Adrenal gland (tissue), 12 donors: Measurements from ENCODE around the gene FUT7. TPM values are rescaled to one million over a fixed set of nuclear protein-coding genes. Genes with fewer than 3 reads are reported as not detected.

ENCODE experiments used
- DNase-seq, 7 donors: peaks; one replicate each; pipeline ENCODE4 v3.0.0-alpha.2; 2019 to 2020
- H3K27ac ChIP-seq, 5 donors: fragments of 200-600 bp; sonication (generic) in 4 of 5; 1 replicate in 3 of 5; 2 replicates in 2 of 5; pipeline versions ENCODE4 v1.5.1 to v1.8.0; 2016 to 2020; ENCODE audit warnings: mild to moderate bottlenecking in 1 of 5
- H3K27me3 ChIP-seq: fragments of 200-600 bp; 2 replicates; pipeline ENCODE4 v1.8.0; 2021
- H3K36me3 ChIP-seq, 2 donors: fragments of 200-600 bp; replicated peaks in 1 of 2; 1 replicate in 1 of 2; 2 replicates in 1 of 2; pipeline versions ENCODE4 v1.5.1 to v1.8.0; 2018 to 2022
- H3K4me1 ChIP-seq, 2 donors: fragments of 200-600 bp; replicated peaks in 1 of 2; 1 replicate in 1 of 2; 2 replicates in 1 of 2; pipeline versions ENCODE4 v1.5.1 to v1.8.0; 2018 to 2021
- H3K4me3 ChIP-seq, 4 donors: fragments of 200-600 bp; sonication (generic) in 3 of 4; one replicate each; pipeline ENCODE4 v1.5.1; 2016 to 2018
- H3K9me3 ChIP-seq, 3 donors: fragments of 200-600 bp; sonication (generic) in 1 of 3; replicated peaks in 1 of 3; 1 replicate in 2 of 3; 2 replicates in 1 of 3; pipeline versions ENCODE4 v1.5.1 to v1.8.0; 2016 to 2021
- CTCF ChIP-seq, 6 experiments: fragments of 450-650 bp in 4 of 6; fragments of 200-600 bp in 2 of 6; sonication (generic) in 1 of 6; IDR thresholded peaks; 1 replicate in 5 of 6; 2 replicates in 1 of 6; pipeline versions ENCODE4 v1.5.1 to v1.8.0; 2016 to 2021; ENCODE audit warnings: antibody characterized with exemption in 6 of 6, mild to moderate bottlenecking in 2 of 6, moderate library complexity in 1 of 6
- POLR2A ChIP-seq, 2 donors: fragments of 450-650 bp; IDR thresholded peaks; one replicate each; pipeline ENCODE4 v1.6.1; 2017; ENCODE audit warnings: antibody characterized with exemption in 2 of 2, mild to moderate bottlenecking in 2 of 2, moderate library complexity in 1 of 2
- WGBS, 4 donors: extraction: QIAGEN DNeasy Blood & Tissue Kit in 2 of 4; methylation state at CpG; one replicate each; pipeline versions ENCODE4 v1.1.5 to v1.1.7; 2013 to 2017; 5-methylcytosine and 5-hydroxymethylcytosine counted together
- intact Hi-C, 2 donors: fragments of 100-400 bp; cut with DNase I; formaldehyde crosslinking; loops; one replicate each; pipeline versions ENCODE4 v1.14.1 to v1.15.0; 2022 to 2023
- polyA plus RNA-seq, 3 donors: library from polyadenylated mRNA; stranded (reverse); fragments of 200-250 nt in 2 of 3; fragments of 350-450 nt in 1 of 3; fragmentation: Illumina TruSeq in 1 of 3; extraction: RNeasy Lipid Tissue Mini Kit (QIAGEN cat#74804) in 1 of 3; gene quantifications; one replicate each; pipeline ENCODE4 v1.2.3, GENCODE V29; 2013 to 2014
- total RNA-seq, 9 donors: library from RNA; depleted of rRNA in 4 of 9; stranded (reverse); fragments of >200 nt in 4 of 9; fragments of 120-200 nt in 1 of 9; fragmentation: NEBNext Ultra II Directional in 1 of 9; extraction: Animal tissue kit (Norgen Biotek cat#: 25700) in 1 of 9; gene quantifications; one replicate each; pipeline versions ENCODE4 v1.1.0 to v1.2.4, GENCODE V29; 2013 to 2023
- donor health status: healthy with polysubstance abuse.
- donor health status: Bipolar disorder and iron deficiency.
- donor health status: DM: yes; HTN: yes; CAD: no.
- donor health status: DM: no; HTN: no; CAD: no.
- donor health status: DM: no; HTN: no; CAD: no.
- donor health status: DM: yes; HTN: yes; CAD: no.

Gene FUT7
- total and polyA plus RNA-seq, 12 donors = 0.11 to 0.69 (median 0.17) TPM; not detected in 5

DNA sequence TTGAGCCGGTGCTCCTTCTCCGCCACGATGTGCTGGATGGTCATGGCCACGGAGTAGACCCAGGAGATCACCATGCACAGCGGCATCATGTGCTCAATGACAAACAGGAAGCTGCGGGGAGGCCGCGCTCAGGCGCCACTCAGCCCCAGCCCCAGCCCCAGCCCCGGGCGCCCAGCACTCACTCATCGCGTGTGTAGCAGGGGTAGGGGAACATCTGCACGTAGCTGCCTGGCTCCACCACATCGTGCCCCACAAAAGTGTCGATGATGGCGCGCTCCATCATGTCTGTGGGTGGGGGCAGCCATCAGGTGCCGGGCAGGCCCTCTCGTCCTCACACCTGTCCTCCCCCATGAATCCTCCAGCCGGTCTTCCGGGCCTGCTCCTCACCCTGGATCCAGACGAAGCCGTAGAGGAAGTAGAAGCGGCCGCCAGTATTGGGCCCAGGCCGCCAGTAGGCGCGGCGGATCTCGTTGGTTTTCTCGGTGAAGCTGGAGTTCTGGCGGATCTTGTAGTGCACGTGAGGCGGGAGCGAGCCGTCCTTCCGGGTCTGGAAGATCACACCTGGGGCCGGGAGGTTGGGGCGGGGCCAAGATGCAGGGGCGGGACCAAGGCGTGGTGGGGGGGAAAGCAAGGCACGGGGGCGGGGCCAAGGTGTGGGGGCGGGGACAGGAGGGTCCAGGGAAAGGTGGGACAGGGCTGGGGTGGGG is 13.9 kb downstream of the FUT7 start:
- TF ChIP-seq CTCF (IDR thresholded peaks at IDR 0.05) (no peak), POLR2A (IDR thresholded peaks at IDR 0.05) (no peak)
- Histone ChIP-seq H3K9me3 (no peaks in the 10 kb centered on the region), H3K27ac (no peak overlapping the region), H3K4me3 (no peak overlapping the region), H3K27me3 (no peaks in the 10 kb centered on the region), H3K36me3 (peaks cover 0 to 38% of the 10 kb centered on the region in 2 donors), H3K4me1 (no peaks in the 10 kb centered on the region)
- intact Hi-C loops = no loop called here
- no peak for DNase-seq
- 92 to 98% (median 95%) methylated on average over 18 to 45 of the region's 45 CpGs for WGBS, 4 donors

DNA sequence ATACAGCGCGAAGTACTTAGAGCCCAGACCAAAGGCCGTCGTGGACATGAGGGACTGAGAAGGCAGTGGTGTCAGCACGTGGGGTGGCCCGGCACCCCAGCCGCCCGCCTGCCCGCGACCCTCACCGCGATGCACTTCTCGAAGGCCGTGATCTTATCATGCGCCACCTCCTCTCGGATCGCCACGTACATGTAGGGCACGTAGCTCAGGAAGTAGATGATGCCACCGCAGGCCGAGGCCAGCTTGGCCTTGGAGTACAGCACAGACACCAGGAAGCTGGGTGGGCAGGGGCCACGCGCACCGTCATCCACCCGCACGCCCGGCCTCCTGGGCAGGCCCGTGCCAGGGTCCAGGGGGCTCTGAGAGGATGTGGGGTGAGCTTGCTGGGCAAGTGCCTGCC is 14.8 kb downstream of the FUT7 start:
- no peak overlapping the region for H3K27ac ChIP-seq
- no peaks in the 10 kb centered on the region for H3K4me1 ChIP-seq
- no peaks in the 10 kb centered on the region for H3K9me3 ChIP-seq
- H3K36me3 ChIP-seq = peaks cover 0 to 38% of the 10 kb centered on the region in 2 donors
- no peak for TF ChIP-seq POLR2A (IDR thresholded peaks at IDR 0.05)
- no peak for TF ChIP-seq CTCF (IDR thresholded peaks at IDR 0.05)
- intact Hi-C loops = no loop called here
- H3K4me3 ChIP-seq = no peak overlapping the region
- H3K27me3 ChIP-seq = no peaks in the 10 kb centered on the region
- 95 to 99% (median 97%) methylated on average over 17 to 28 of the region's 28 CpGs for WGBS, 4 donors
- DNase-seq = no peak

DNA sequence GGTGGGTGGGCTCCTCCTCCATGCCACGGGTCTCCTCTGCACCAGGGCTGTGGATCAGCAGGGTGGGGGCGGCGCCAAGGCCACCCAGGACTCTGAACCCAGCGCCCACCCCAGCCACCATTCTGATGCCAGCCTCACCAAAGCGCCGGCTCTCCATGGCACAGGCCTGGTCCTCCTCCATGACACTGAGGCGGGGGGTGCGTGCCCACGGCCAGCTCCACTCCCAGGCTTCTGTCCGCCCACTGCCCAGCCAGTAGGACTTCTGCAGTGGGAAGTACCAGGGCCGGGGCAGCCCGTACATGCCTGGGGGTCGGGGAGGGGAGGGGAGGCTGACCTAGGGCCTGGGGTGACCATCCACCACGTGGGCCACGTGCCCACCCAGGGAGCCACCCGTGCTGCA is 15.5 kb downstream of the FUT7 start:
- no peak for DNase-seq
- intact Hi-C loops = no loop called here
- no peaks in the 10 kb centered on the region for H3K9me3 ChIP-seq
- no peak overlapping the region for H3K27ac ChIP-seq
- WGBS, 4 donors = 86 to 100% (median 97%) methylated on average over 3 to 16 of the region's 16 CpGs
- no peak overlapping the region for H3K4me3 ChIP-seq
- no peak for TF ChIP-seq CTCF (IDR thresholded peaks at IDR 0.05)
- H3K27me3 ChIP-seq = no peaks in the 10 kb centered on the region
- H3K4me1 ChIP-seq = no peaks in the 10 kb centered on the region
- H3K36me3 ChIP-seq = peaks cover 0 to 44% of the 10 kb centered on the region in 2 donors

DNA sequence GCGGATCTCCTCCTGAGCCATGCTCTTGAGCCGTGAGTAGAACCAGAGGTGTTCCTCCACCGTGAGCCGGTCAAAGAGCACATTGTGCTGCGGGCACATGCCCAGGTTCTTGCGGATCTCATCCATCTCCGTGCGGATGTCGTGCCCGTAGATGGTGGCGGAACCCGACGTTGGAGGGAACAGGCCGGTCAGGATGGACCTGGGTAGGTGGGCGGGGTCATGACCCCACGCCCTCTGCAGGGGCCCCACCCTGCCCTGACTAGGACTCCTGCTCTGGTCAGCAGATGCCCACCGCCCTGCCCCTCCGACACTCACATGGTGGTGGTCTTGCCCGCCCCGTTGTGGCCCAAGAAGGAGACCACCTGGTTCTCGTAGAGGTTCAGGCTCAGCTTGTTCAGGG is 15.9 kb downstream of the FUT7 start:
- 95 to 99% (median 97%) methylated on average over 12 to 21 of the region's 21 CpGs for WGBS, 4 donors
- TF ChIP-seq POLR2A (IDR thresholded peaks at IDR 0.05) = no peak
- no peak for TF ChIP-seq CTCF (IDR thresholded peaks at IDR 0.05)
- Histone ChIP-seq H3K9me3 (no peaks in the 10 kb centered on the region), H3K36me3 (peaks cover 0 to 48% of the 10 kb centered on the region in 2 donors), H3K27me3 (no peaks in the 10 kb centered on the region), H3K4me3 (no peak overlapping the region), H3K4me1 (no peaks in the 10 kb centered on the region), H3K27ac (no peak overlapping the region)
- intact Hi-C loops = no loop called here
- no peak for DNase-seq
